Measurements from ENCODE around the gene TMEM132D.

Gene TMEM132D

GRCh38 chr12:129310346-129310745, 593.5 kb downstream of the TMEM132D start:
- no peak for DNase-seq

DNA sequence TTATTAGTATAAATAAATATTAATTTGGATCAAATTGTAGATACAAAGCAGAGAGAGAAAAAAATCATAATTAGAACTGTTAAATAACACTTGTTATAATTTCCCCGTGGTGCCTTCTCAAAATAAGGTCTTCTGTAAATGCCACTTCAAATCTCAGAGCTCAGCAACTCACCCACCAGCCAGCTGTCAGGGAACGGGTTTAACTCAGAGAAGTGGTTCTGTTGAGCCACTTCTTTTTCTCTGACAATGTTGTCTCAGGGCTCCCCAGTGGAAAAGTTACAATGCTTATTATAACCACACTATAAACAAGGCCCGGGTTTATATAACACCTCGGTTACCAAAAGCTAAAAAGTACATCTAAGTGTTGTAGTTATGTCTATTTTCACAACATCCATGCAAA, 598.0 kb downstream of the TMEM132D start:
- DNase-seq: no peak

DNA sequence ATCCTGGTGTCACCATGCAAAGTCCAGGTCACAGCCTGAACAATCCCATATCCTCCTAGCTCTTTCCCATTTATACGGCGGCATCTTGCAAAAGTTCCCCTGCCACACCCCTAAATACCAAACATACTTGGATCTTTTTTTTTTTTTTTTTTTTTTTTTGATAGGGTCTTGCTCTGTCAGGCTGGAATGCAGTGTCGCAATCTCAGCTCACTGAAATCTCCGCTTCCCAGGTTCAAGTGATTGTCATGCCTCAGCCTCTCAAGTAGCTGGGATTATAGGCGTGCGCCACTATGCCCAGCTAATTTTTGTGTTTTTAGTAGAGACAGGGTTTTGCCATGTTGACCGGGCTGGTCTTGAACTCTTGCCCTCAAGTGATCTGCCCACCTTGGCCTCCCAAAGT, 599.3 kb downstream of the TMEM132D start:
- no peak for DNase-seq

DNA sequence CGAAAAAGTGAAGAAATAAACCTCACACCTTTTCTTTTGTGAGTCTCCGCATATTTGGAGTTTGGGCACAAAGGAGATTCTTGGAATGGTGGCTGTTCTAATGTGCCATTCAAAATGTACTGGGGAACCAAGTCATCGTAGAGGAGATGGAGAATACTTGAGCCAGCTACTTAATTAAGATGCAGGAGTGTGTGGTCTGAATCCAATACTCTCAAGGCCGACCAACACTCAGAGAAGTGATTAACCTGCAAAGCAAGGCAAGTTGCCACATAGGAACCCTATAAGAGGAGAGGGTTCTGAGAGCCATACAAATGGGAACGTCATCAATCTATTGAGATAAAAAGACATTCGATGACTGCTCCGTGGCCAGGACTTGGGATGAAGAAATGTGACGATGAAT, 603.8 kb downstream of the TMEM132D start:
- DNase-seq: no peak

DNA sequence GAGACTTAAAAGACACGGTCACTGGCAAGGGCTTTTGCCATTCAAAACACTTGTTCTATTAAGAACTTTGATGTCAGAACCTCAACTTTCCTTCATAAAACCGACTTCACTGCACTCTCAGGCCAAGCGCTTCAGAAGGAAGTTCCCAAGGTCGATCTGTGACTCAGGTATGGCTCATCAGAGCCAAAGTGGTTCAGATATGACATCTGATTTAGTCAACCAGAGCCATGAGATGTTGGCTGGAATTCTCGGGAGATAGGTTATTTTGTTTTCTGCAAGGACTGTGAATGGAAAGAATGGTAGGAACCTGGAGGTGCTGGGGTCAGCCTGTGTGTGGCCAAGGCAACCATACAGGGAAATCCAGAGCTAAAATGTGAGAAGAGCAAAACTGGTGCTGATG, 604.9 kb downstream of the TMEM132D start:
- DNase-seq: no peak

DNA sequence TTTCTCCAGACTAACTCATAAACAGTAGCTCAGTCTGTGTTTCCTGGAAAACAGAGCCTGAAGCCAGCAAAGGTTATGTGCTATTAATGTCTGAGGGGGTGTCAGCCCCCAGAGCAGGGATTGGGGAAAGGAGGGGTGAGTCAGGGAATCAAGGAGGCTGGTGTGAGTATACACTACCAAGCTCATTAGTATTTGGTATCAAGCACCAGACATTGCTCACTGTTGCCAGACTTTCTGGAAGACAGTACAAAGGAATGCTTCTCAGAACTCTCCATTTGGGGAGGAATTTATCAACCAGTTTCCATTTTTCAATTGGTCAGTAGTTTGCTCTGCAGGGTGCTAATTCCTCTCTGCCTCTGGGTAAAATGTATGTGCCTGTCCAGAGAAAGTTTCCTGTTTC, 607.2 kb downstream of the TMEM132D start:
- no peak for DNase-seq

GRCh38 chr12:129294868-129295267, 609.0 kb downstream of the TMEM132D start:
- no peak for DNase-seq

DNA sequence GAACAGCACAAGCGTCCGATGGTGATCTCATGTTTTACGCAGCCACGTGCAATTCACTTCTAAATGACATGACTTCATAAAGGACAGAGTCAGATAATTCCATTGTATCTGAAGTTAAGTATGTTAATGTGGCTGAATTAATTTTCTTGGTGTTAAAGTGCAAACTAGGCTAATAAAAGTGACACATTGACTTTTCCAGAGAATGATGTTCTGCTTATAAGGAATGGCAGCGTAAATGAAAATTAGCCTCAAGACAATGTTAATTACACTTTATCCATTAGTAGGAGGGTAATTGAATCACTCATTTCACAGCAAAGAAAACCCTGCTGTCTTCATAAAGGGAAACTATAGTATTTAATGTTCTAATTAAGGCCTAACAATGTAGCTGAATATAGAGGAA, 624.1 kb downstream of the TMEM132D start:
- no peak for DNase-seq

DNA sequence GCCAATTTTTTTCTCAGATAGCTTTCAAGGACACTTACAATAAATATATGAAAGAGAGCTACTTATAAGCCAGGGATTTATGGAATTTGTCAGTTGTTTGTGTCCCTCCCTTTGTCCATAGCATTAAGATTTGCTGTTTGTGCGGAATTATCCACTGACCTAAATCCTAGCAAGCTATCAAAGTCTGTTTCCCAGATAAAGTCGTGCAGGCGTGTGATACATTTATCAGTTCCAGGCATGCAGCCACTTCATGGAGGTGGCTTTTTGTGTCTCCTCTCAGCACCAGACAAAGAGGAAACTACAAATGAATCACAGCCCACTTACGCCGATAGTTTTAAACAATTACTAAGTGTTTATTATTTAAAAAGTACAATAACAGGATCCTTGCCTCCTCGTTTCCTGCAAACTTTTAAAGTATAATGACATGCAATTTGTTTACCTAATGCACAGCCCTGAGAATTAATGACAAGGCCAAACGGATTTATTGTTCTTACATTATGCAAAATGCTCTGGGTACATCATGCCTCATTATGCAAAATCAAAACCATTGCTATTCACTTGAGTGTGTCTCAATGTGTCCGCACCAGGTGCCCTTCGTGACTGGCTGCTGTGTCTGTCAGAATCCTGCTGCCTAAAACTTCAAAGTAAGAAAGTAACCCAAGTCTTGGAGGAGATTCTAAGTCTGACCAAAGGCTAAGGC, 627.3 kb downstream of the TMEM132D start:
- DNase-seq: no peak

GRCh38 chr12:129269756-129270495, 633.9 kb downstream of the TMEM132D start:
- DNase-seq: no peak

GRCh38 chr12:129258781-129259318, 645.0 kb downstream of the TMEM132D start:
- no peak for DNase-seq

DNA sequence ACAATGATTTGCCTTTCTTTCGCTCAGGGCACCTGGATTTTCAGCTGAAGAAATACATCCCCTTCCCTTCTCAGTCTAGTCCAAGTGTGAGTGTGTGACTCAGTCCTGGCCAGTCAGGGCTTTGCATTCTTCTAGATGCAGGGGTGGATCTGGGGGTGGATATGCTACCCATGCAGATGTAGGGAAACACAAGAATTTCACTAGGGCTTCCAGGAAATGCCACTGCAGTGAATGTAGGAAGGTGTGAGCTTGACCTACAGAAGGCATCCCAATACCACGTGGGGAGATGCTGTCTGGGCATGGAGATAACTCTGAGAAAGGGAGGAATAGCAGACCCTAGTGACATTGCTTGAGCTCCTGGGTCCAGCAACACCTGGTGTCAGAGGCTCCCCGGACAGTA, 646.3 kb downstream of the TMEM132D start:
- no peak for DNase-seq

- DNase-seq: no peak
These were observed 657.2 kb downstream of the TMEM132D start for GRCh38 chr12:129246630-129247029.

GRCh38 chr12:129245769-129246168, 658.1 kb downstream of the TMEM132D start:
- DNase-seq: no peak

GRCh38 chr12:129241852-129242251, 662.0 kb downstream of the TMEM132D start:
- no peak for DNase-seq

- DNase-seq: no peak
These were observed 665.9 kb downstream of the TMEM132D start for GRCh38 chr12:129237881-129238280.

DNA sequence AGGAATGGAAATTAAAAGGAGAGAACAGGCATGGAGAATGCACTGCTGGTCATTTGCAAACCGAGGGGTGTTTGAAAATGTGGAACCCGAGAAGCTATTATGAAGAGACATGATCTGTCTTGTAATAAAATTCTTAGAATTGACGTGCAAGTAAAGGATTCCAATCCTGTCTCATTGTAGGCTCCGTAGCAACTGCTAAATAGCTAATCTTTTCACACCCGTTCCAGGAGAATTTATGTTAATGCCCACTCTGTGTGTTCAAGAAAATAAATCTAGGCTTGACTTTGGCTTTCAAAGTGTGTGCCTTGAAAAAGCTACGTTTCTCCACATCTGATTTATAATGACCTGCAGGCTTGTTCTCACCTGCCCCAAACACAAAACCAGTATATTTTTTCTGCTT, 669.6 kb downstream of the TMEM132D start:
- DNase-seq: no peak

DNA sequence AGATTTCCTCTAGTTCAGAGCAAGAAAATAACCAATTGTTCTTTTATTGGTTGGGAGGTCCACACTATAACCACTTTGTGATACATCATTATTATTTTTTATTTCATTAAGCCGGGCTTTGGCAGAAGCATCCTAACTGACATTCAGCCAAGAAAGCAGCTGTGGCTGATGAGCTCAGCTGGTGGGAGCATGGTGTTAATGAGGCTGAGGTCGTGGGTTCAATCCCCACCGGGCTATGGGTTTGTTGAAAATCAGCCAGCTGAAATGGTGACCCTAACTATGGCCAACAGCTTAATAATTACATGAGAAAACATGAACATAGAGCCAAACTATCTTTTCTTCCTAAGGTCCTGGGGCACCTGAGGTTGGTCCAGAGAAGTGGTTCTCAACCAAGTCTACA, 672.3 kb downstream of the TMEM132D start:
- DNase-seq: no peak

- DNase-seq: no peak
These were observed 672.8 kb downstream of the TMEM132D start for GRCh38 chr12:129230995-129231394.

GRCh38 chr12:129226851-129227250, 677.0 kb downstream of the TMEM132D start:
- no peak for DNase-seq

GRCh38 chr12:129226005-129226404, 677.8 kb downstream of the TMEM132D start:
- no peak for DNase-seq

GRCh38 chr12:129215556-129215955, 688.3 kb downstream of the TMEM132D start:
- no peak for DNase-seq

GRCh38 chr12:129213551-129213950, 690.3 kb downstream of the TMEM132D start:
- DNase-seq: no peak

DNA sequence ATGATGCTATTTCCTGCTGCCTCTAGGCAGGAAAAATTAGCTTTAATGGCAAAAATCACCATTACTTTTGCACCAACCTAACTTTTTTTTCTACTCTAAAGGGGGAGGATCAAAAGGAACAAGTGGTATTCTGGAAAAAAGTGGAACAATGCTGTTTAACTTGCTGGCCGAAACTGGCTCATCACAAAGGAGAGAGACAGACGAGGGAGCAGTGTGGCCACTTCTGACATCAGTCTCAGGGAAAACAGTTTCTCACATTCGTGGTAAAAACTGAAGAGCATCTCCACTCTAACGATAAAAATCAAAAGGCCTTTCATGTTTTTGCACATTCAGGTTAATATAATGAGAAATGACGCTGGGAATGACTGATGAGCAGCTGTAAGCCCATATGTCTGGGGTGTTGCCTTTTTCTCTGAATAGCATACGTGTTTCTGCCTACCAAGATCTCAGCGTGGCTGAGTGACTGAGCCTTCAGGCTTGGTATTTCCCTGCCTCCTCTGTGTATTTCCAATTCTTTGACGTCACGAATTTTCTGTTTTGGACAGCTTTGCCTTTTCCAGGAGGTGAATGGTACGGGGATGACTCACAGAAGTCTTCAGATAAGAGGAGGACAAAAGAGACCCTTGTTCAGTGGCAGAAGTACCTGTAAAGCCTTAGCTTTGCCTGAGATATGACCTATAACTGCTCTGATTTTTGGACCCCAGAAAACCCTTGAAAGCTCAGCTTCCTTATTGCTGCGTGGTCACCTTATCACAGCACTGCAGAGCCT, 691.8 kb downstream of the TMEM132D start:
- DNase-seq: no peak

Measured in SIG-M5 (cell line).